ENCODE measurements around the gene LRP1B.

The LRP1B gene

DNA sequence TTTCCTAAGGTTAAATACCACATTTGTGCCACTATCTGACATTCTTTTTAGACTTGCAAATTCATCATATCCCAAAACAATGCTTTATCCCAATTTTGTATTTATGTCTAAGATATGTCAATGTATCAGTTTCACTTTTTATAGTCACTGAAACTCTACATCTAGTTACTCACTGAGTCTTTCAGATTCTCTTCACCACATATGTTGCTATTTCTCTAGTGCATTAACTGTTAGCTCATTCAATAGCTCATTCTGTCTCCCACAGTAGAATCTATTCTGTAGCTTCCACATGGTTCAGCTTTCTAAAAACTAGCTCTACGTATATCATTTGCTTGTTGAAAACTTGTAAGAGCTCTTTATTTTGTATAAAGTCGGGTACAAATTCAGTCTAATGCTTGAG lies 1930.1 kb downstream of the LRP1B start:
- H3K27ac ChIP-seq (ENCODE audit: low read depth, low read length) = no peak overlapping the region

DNA sequence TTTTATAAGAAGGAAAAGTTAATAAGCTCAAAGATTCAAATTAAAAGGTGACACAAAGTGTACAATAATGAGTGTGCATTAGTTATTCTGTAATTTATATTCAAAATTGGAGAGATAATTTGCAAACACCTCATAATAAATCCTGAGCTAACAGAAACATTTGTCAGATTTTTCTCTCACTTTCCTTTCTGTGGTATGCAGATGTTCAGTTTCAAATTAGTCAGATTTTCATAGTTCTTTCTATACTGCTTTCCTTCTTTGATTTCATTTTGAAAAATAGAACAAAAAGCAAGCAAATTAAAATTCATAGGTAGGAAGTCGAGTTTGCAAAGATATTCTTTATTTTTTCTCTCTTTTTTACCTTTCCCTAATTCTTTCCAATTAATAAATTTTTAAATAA lies 1930.5 kb downstream of the LRP1B start:
- Histone ChIP-seq H4K20me1 (ENCODE audit: control insufficient read depth, insufficient read depth, low read depth, low read length) (no peaks in the 10 kb centered on the region), H3F3A (ENCODE audit: control insufficient read depth, insufficient read depth) (no peaks in the 10 kb centered on the region), H3K36me3 (ENCODE audit: control insufficient read depth, low read length) (no peaks in the 10 kb centered on the region), H3K9me2 (replicated peaks; ENCODE audit: control insufficient read depth, low read length) (no peaks in the 10 kb centered on the region), H3K27me3 (ENCODE audit: control insufficient read depth, low read length) (no peaks in the 10 kb centered on the region), H3K4me2 (ENCODE audit: low read length) (no peak overlapping the region), H3K79me2 (ENCODE audit: control insufficient read depth, low read length) (no peaks in the 10 kb centered on the region), H3K4me1 (ENCODE audit: control insufficient read depth, low read length) (no peaks in the 10 kb centered on the region), H3K4me3 (ENCODE audit: low read length) (no peak overlapping the region), H3K9me3 (ENCODE audit: control insufficient read depth, insufficient read depth, low read length) (0 out of 2 replicates have a peak, but pooled peaks cover 3% of the 10 kb centered on the region), H3K27ac (ENCODE audit: low read depth, low read length) (no peak overlapping the region)
- no peak for TF ChIP-seq EZH2phosphoT487 (IDR thresholded peaks at IDR 0.05; ENCODE audit: borderline replicate concordance, low read length)
- TF ChIP-seq, protein P1, sequence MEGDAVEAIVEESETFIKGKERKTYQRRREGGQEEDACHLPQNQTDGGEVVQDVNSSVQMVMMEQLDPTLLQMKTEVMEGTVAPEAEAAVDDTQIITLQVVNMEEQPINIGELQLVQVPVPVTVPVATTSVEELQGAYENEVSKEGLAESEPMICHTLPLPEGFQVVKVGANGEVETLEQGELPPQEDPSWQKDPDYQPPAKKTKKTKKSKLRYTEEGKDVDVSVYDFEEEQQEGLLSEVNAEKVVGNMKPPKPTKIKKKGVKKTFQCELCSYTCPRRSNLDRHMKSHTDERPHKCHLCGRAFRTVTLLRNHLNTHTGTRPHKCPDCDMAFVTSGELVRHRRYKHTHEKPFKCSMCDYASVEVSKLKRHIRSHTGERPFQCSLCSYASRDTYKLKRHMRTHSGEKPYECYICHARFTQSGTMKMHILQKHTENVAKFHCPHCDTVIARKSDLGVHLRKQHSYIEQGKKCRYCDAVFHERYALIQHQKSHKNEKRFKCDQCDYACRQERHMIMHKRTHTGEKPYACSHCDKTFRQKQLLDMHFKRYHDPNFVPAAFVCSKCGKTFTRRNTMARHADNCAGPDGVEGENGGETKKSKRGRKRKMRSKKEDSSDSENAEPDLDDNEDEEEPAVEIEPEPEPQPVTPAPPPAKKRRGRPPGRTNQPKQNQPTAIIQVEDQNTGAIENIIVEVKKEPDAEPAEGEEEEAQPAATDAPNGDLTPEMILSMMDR (IDR thresholded peaks at IDR 0.05; ENCODE audit: low read depth, low read length, poor library complexity, severe bottlenecking) = no peak

More for the DNA sequence above, 1930.1 kb downstream of the LRP1B start:
- no peaks in the 10 kb centered on the region for H3K9me2 ChIP-seq (replicated peaks; ENCODE audit: control insufficient read depth, low read length)
- no peaks in the 10 kb centered on the region for H3F3A ChIP-seq (ENCODE audit: control insufficient read depth, insufficient read depth)
- 0 out of 2 replicates have a peak, but pooled peaks cover 3% of the 10 kb centered on the region for H3K9me3 ChIP-seq (ENCODE audit: control insufficient read depth, insufficient read depth, low read length)
- TF ChIP-seq, protein P1 (IDR thresholded peaks at IDR 0.05; ENCODE audit: low read depth, low read length, poor library complexity, severe bottlenecking) = no peak
- no peak for TF ChIP-seq EZH2phosphoT487 (IDR thresholded peaks at IDR 0.05; ENCODE audit: borderline replicate concordance, low read length)
- H3K4me2 ChIP-seq (ENCODE audit: low read length) = no peak overlapping the region
- H4K20me1 ChIP-seq (ENCODE audit: control insufficient read depth, insufficient read depth, low read depth, low read length) = no peaks in the 10 kb centered on the region
- H3K36me3 ChIP-seq (ENCODE audit: control insufficient read depth, low read length) = no peaks in the 10 kb centered on the region
- no peaks in the 10 kb centered on the region for H3K4me1 ChIP-seq (ENCODE audit: control insufficient read depth, low read length)
- no peaks in the 10 kb centered on the region for H3K27me3 ChIP-seq (ENCODE audit: control insufficient read depth, low read length)
- H3K79me2 ChIP-seq (ENCODE audit: control insufficient read depth, low read length) = no peaks in the 10 kb centered on the region
- no peak overlapping the region for H3K4me3 ChIP-seq (ENCODE audit: low read length)

DNA sequence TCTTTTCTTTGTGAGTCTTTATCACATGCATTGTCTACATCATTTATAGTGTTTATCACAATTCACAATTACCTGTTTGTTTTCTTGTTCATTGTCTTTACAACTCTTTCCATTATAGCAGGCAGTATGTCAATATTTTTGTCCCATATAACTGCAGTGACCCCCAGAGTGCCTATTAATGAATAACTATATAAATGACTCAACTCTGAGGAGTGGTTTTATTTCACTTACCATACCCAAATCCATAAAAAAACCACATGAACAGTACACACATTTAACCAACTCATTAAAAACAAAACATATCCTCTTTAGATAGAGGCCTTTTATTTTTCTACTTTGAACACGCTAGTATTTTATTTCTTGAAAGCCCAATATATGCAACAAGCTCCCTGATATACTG lies 1931.5 kb downstream of the LRP1B start:
- H3K9me2 ChIP-seq (replicated peaks; ENCODE audit: control insufficient read depth, low read length) = no peaks in the 10 kb centered on the region
- no peaks in the 10 kb centered on the region for H3F3A ChIP-seq (ENCODE audit: control insufficient read depth, insufficient read depth)
- no peak overlapping the region for H3K4me2 ChIP-seq (ENCODE audit: low read length)
- 0 out of 2 replicates have a peak, but pooled peaks cover 3% of the 10 kb centered on the region for H3K9me3 ChIP-seq (ENCODE audit: control insufficient read depth, insufficient read depth, low read length)
- H3K36me3 ChIP-seq (ENCODE audit: control insufficient read depth, low read length) = no peaks in the 10 kb centered on the region
- H3K27ac ChIP-seq (ENCODE audit: low read depth, low read length) = no peak overlapping the region
- H3K4me3 ChIP-seq (ENCODE audit: low read length) = no peak overlapping the region
- H3K4me1 ChIP-seq (ENCODE audit: control insufficient read depth, low read length) = no peaks in the 10 kb centered on the region
- TF ChIP-seq, protein P1 (IDR thresholded peaks at IDR 0.05; ENCODE audit: low read depth, low read length, poor library complexity, severe bottlenecking) = no peak
- no peak for TF ChIP-seq EZH2phosphoT487 (IDR thresholded peaks at IDR 0.05; ENCODE audit: borderline replicate concordance, low read length)
- H3K79me2 ChIP-seq (ENCODE audit: control insufficient read depth, low read length) = no peaks in the 10 kb centered on the region
- no peaks in the 10 kb centered on the region for H3K27me3 ChIP-seq (ENCODE audit: control insufficient read depth, low read length)
- H4K20me1 ChIP-seq (ENCODE audit: control insufficient read depth, insufficient read depth, low read depth, low read length) = no peaks in the 10 kb centered on the region
